GM11168 (cell line): ENCODE results near the gene RHO.

Experiments
- in situ Hi-C: fragments of 300-500 bp; cut with MboI; formaldehyde crosslinking; loops from one replicate; pipeline ENCODE4 v1.12.0; 2022; ENCODE audit warnings: low sequenced_read_pairs; ENCODE audit not compliant: unreplicated experiment

RHO gene

GRCh38 chr3:129528589-129529100 is at the start of gene RHO:
Gene RHO, plus strand, starts transcription at chr3:129528639. Its CDS starts 95 bp downstream, at chr3:129528734.
- in situ Hi-C loops: no loop called here

GRCh38 chr3:129481225-129481765 is 47.1 kb upstream of the RHO start:
- in situ Hi-C loops: loop anchor here (5.0 to 25.0 kb wide), 3 partner anchors 331 to 614 kb away; no protein-coding TSS in a partner anchor

GRCh38 chr3:129481766-129482332 is 46.6 kb upstream of the RHO start:
- in situ Hi-C loops: loop anchor here (5.0 to 25.0 kb wide), 3 partner anchors 330 to 615 kb away; no protein-coding TSS in a partner anchor

- in situ Hi-C loops: loop anchor here (5.0 to 25.0 kb wide), 3 partner anchors 330 to 615 kb away; no protein-coding TSS in a partner anchor
These were observed 45.7 kb upstream of the RHO start for GRCh38 chr3:129482721-129483120.

DNA sequence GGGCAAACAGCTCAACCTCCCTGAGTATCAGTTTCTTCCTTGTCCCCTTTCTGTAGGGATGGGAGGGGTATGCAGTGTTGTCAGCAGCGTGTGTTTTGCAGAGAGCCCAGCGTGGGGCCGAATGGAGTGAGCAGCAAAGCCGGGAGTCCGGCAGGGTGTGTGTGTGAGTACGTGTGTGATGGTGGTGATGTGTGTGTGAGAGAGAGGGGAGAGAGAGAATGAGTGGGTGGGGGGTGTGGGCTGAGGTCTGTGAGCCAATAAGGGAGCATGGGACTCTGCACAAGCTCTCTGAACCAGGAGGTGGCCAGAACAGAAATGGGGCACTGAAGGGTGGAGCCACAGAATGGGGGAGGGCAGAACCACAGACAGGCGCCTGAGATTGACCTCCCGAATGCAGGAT is 44.6 kb upstream of the RHO start:
- in situ Hi-C loops: loop anchor here (5.0 to 25.0 kb wide), 3 partner anchors 328 to 617 kb away; no protein-coding TSS in a partner anchor

DNA sequence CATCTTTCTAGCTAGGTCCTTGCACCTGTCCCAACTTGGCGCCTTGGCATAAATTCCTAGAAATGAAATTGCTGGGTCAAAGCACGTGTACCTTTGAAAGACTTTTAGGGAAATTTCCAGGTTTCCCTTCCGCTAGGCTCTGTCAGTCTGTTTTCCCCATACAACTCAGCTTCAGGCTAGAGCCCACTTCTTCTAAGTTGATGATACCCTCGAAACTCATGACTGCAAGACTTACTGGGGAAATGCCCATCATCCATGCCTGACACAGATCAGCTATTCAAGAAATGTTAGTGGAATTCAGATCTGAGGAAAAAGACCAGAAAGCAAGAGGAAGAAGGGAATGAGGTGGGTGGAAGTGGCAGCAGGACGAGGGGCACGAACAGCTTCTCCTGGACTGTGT is 43.3 kb upstream of the RHO start:
- in situ Hi-C loops: loop anchor here (25.0 kb wide), 2 partner anchors 327 to 452 kb away; no protein-coding TSS in a partner anchor

DNA sequence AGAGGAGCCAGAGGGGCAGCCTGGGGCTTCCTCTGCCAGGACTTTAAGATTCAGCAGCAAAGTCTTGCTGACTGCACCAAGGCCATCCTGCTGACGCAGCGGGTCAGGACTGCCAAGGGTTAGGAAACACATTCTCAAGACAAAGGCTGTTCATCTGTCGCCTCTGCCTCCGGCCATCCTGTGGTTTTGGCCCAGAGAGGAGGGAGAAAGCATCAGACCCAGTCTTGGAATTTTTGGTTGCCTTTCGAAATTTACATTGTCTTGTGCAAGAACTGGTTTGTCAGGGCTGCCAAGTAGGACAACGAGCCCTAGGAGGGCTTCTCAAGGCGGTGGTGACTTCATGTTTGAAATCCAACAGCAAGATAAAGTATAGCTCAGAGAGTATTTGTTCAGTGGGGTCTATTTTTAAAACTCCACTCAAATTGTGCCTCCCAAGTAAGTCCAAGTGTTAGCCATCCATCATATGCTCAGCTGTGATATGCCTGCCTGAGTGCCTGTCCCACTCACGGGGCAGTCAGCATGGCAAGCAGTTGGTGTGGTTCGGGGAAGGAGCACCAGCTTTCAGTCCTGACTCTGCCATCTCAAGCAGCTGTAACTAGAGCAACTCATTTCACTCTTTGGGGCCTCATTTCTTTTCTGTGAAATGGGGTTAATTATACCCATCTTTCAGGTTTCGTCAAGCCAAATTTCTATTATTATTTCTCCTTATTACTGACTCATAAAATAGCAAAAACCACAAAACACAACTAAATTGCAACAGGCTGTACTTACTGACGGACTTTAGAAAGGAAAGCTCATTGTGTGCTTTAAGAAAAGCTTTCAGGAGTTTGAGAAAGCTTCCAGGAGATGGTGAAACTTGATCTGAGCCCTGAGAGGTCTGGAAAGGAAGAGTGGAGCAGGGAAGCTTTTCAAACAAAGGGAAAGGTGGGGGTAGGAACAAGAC is 42.4 kb upstream of the RHO start:
- in situ Hi-C loops: loop anchor here (25.0 kb wide), 2 partner anchors 326 to 451 kb away; no protein-coding TSS in a partner anchor

DNA sequence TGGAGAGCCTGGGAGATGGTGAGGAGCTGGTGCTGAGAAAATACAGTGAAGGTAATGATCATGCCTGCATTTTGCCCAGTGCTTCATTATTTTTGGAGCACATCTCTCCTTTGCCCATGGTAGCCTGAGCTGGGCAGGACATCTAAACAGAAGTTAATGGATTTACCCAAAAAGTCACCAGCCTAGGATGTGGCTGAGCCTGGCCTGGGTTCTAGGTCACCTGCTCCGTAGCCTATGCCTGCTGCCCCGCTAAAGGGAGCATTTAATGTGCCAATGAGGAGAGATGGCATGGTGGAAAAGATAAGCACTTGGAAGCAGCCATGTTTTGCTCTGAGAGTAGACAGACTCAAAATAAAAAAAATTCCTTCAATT is 41.8 kb upstream of the RHO start:
- in situ Hi-C loops: loop anchor here (25.0 kb wide), 2 partner anchors 326 to 451 kb away; no protein-coding TSS in a partner anchor

DNA sequence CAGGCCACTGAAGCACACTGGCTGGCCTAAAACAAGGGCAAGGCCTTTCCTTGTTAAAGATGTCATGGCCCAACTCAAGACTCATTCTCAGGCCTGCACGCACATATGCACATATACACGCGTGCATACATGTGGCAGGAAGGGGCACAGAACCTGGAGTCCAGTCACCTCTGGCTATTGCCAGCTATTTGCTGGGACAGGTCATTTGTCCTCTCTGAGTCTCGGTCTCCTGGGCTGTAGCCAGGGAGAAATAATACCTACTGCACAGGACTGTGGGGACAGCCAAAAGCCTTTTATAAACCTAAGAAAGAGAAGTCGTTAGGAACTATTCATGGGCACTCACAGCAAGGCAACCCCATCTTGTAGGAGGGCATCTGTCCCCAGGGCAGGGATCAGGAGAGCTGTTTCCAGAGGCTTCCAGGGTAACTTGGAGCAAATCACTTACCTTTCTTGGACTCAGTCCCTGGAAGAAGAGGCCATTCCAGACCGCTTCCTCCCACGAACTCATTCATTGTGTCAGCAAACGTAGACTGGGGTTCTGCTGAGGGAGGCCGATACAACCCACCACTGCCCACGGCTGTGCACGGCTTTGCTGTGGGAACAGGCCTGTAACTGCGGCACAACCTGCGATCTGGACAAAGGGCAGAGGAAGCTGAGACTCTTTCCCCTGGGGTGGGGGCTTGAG is 41.1 kb upstream of the RHO start:
- in situ Hi-C loops: loop anchor here (25.0 kb wide), 2 partner anchors 325 to 450 kb away; no protein-coding TSS in a partner anchor

GRCh38 chr3:129487868-129488335 is 40.5 kb upstream of the RHO start:
- in situ Hi-C loops: loop anchor here (25.0 kb wide), 2 partner anchors 324 to 449 kb away; no protein-coding TSS in a partner anchor

DNA sequence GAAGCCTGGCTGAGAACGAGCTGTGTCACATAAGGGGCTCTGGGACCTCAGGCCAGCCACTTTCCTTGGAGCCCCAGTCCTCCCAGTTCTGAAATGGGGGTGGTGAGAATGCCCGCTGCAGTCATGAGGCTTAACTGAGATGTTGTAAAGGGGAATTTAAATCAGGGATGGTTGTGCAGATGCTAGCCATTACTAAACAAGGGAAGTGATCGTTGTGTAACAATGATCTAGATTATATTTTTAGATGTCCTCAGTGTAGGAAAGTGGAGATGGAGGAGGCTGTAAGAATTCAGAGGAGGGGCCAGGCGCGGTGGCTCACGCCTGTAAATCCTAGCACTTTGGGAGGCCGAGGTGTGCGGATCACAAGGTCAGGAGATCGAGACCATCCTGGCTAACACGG is 39.2 kb upstream of the RHO start:
- in situ Hi-C loops: loop anchor here (25.0 kb wide), 2 partner anchors 323 to 448 kb away; no protein-coding TSS in a partner anchor

- in situ Hi-C loops: loop anchor here (10.0 to 25.0 kb wide), 3 partner anchors 125 to 447 kb away; no protein-coding TSS in a partner anchor
These were observed 38.2 kb upstream of the RHO start for GRCh38 chr3:129490273-129490675.

DNA sequence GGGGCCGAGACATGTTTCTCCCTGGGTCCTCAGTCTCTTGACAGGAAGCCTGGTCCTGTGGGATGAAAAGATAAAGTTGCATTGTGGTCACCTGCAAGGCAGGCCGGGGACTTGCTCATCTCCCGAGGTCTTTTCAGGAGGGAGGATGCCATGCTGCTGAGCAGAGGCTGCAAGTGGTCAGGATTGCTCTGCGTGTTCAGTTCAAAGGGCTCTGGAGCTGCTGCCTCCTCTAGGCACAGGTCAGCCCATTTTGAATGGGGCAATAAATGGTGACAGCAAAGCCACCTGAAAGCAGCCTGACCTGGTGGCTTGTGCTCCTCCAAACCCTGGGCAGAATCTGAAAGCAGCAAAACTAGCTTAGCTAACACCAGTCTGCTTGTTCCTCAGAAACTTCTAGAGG is 37.4 kb upstream of the RHO start:
- in situ Hi-C loops: loop anchor here (10.0 to 25.0 kb wide), 3 partner anchors 124 to 446 kb away; no protein-coding TSS in a partner anchor

- in situ Hi-C loops: loop anchor here (10.0 to 25.0 kb wide), 3 partner anchors 123 to 446 kb away; no protein-coding TSS in a partner anchor
These were observed 36.6 kb upstream of the RHO start for GRCh38 chr3:129491794-129492193.

- in situ Hi-C loops: loop anchor here (10.0 to 25.0 kb wide), 3 partner anchors 122 to 445 kb away; no protein-coding TSS in a partner anchor
These were observed 35.7 kb upstream of the RHO start for GRCh38 chr3:129492691-129493090.

DNA sequence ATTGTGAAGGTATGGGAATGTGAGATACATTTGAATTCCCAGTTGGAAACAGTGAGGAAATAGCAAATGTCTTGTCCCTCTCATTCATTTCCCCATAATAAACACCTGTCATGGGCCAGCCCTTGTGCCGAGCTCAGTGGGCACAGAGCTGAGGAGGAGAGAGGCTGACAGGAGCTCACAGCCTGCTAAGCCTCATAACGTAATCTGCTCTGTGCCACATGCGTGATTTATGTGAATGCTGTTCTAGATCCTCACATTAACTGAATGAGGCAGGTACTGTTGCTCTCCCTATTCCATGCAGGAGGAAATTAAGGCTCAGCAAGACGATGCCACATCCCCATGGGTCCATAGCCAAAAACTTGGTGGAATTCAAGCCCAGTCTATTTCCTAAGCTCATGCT is 35.2 kb upstream of the RHO start:
- in situ Hi-C loops: loop anchor here (10.0 to 25.0 kb wide), 3 partner anchors 122 to 444 kb away; no protein-coding TSS in a partner anchor

DNA sequence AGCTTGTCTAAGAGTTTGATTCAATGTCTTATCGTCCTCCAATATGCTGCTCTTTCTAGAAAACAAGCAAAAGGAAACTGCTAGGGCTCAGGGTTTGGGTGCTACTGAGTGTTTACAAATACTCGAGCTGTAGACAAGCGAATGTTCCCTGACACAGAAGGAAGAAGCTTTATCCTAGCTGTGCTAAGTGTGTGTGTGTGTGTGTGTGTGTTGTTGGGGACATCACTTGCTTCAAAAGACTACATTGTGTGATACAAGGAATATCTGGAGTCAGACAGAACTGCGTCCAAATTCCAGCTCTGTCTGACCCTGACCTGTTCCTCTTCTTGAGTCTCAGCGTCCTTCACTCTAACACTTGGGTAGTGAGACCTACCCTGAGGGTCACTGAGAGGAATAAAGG is 33.9 kb upstream of the RHO start:
- in situ Hi-C loops: loop anchor here (10.0 to 25.0 kb wide), 3 partner anchors 120 to 443 kb away; no protein-coding TSS in a partner anchor

- in situ Hi-C loops: loop anchor here (10.0 to 25.0 kb wide), 3 partner anchors 120 to 442 kb away; no protein-coding TSS in a partner anchor
These were observed 33.3 kb upstream of the RHO start for GRCh38 chr3:129495006-129495639.
